Prostate gland (tissue), 2 donors: ENCODE measurements around the gene KIAA0232.

Experiments
- POLR2A ChIP-seq: fragments of 450-650 bp; IDR thresholded peaks from one replicate; pipeline ENCODE4 v1.6.1; 2016; ENCODE audit warnings: antibody characterized with exemption, mild to moderate bottlenecking
- POLR2AphosphoS5 ChIP-seq: sonication (generic); formaldehyde crosslinking; IDR thresholded peaks from one replicate; pipeline ENCODE4 v1.6.1; 2017; ENCODE audit warnings: antibody characterized with exemption
- TF ChIP-seq, protein P1 (sequence below), 4 experiments: fragments of 200-600 bp in 2 of 4; fragments of 450-650 bp in 2 of 4; sonication (generic) in 2 of 4; IDR thresholded peaks; 1 replicate in 3 of 4; 2 replicates in 1 of 4; pipeline ENCODE4 v1.5.1; 2016 to 2019; ENCODE audit warnings: antibody characterized with exemption in 4 of 4, mild to moderate bottlenecking in 2 of 4, moderate library complexity in 2 of 4

- TF ChIP-seq, protein P1, sequence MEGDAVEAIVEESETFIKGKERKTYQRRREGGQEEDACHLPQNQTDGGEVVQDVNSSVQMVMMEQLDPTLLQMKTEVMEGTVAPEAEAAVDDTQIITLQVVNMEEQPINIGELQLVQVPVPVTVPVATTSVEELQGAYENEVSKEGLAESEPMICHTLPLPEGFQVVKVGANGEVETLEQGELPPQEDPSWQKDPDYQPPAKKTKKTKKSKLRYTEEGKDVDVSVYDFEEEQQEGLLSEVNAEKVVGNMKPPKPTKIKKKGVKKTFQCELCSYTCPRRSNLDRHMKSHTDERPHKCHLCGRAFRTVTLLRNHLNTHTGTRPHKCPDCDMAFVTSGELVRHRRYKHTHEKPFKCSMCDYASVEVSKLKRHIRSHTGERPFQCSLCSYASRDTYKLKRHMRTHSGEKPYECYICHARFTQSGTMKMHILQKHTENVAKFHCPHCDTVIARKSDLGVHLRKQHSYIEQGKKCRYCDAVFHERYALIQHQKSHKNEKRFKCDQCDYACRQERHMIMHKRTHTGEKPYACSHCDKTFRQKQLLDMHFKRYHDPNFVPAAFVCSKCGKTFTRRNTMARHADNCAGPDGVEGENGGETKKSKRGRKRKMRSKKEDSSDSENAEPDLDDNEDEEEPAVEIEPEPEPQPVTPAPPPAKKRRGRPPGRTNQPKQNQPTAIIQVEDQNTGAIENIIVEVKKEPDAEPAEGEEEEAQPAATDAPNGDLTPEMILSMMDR (IDR thresholded peaks at IDR 0.05): no peak
- TF ChIP-seq POLR2A (no peak), POLR2AphosphoS5 (no peak)
Observed at GRCh38 chr4:6855692-6856297, 73.3 kb downstream of the KIAA0232 start.
